GM18870 (cell line): ENCODE results near the gene PIRT.
"Not testable (repeated sequence)": the region's sequence is repeated elsewhere in the genome, so short reads cannot be mapped to it uniquely, and the experiment has no call there.

Source experiments
- ATAC-seq: cut with Tn5 transposase; IDR thresholded peaks from one replicate; pipeline ENCODE4 v1.9.1; 2021; ENCODE audit warnings: moderate library complexity; ENCODE audit not compliant: unreplicated experiment

The PIRT gene

DNA sequence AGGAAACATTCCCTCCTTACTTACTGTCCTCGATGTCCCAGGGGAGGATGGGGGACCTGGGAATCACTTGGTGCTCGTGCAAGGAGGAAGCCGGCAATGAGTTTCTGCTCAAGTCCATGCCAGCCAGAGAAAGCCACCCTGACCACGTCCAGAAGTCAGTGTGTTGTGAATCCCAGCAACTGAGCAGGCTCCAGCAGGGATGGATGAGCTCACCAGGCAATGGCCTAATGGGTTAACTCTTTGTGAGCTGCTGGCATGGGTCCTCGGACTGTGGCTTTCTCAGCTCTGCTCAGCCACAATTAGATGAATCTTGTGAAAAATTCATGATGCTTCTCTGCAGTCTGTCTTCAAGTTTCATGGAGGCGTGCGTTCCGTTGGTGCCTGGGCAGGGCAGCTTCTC is at the start of gene PIRT:
TSS of gene PIRT (minus strand) at position 167 of the 400 bp plus-strand sequence. CDS start 12,442 bp downstream, outside the sequence.
- no peak for ATAC-seq

- ATAC-seq, result no peak
These were observed 44.1 kb upstream of the PIRT start for GRCh38 chr17:10881959-10882358.

GRCh38 chr17:10879190-10879836 is 41.4 kb upstream of the PIRT start:
- ATAC-seq, result no peak

DNA sequence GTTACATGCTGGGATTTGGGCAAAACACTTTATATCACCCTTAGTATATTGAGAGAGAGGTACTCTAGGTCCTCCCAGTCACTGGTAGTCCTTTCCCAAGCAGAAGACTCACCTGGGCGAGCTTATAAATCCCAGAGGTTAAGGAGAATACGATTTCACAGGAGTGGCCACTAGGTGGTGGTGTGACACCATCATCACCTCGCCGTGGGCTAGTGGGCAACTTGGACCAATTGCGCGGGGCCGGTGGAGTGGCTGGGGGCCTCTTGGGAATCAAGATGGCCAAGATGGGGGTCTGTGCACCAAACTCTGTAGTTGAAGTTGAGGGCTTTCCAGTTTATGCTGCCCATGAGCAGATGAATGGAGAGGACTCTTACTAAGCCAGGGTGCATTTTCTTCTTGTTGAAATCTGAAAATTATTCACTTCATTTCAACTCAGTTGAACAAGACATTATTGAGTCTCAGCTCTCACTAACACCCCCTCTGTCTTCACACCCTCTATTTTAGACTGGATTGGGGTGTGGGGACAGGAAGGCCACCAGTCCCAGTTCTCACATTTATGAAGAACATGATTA is 38.2 kb upstream of the PIRT start:
- ATAC-seq, result no peak

- ATAC-seq, result no peak
These were observed 37.6 kb upstream of the PIRT start for GRCh38 chr17:10875430-10875851.

- no peak for ATAC-seq
These were observed 34.0 kb upstream of the PIRT start for GRCh38 chr17:10871914-10872313.

DNA sequence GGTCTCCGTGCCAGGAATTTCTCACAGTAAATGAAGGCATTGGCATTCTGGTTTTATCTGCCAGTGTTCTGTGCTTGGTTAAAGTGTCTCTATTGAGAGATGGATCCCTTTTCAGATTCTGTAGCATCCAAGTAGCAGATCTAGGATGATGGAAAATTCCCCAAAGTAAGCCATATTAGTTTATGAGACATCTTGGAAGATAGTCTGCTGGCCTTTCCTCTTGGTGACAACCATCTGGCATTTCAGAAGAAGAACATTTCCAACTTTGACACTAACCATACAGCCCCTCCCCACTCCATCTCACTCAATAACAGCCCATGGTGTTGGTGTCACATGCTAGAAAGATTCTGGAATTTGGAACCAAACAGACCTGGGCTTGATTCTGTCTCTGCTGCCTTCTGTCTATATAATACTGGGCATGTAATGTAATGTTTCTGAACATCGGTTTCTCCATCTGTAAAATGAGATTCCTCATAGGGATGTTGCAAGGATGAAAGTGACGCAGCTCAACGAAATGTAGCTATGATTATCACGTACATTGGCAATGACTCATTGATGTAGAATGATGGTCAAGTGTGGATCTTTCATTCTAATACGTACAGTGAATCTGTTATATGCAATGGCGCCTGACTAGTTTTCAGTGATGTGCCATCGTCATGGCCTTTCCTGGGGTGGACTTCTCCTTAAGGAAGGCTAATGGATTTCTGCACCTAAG is 32.6 kb upstream of the PIRT start:
- no peak for ATAC-seq

GRCh38 chr17:10868744-10869143 is 30.9 kb upstream of the PIRT start:
- not testable (repeated sequence) for ATAC-seq

DNA sequence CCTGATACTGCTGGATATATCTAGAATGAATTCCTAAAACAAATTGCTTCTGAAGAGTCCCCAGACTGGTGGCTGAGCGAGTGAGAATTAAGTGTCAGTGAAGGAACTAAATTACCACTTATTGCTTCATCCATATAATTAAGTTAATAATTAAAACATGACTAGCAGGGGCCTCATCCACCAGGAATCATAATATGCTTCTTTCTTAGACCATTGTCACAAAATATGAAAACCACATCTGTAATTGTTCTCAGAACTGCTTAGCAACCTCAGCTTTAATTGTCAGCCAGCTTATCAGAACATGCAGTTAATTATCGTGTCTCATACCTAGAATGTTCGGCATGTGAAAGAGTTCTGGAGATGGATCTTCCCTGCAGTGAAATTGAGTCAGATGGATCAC is 21.2 kb upstream of the PIRT start:
- ATAC-seq, result no peak

- no peak for ATAC-seq
These were observed 20.1 kb upstream of the PIRT start for GRCh38 chr17:10857976-10858375.

DNA sequence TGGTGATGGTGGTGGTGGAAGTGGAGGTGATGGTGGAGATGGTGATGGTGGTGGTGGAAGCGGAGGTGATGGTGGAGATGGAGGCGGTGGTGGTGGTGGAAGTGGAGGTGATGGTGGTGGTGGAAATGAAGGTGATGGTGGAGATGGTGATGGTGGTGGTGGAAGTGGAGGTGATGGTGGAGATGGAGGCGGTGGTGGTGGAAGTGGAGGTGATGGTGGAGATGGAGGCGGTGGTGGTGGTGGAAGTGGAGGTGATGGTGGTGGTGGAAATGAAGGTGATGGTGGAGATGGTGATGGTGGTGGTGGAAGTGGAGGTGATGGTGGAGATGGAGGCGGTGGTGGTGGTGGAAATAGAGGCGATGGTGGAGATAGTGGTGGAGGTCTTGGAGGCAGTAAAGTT is 8.7 kb upstream of the PIRT start:
- ATAC-seq, result not testable (repeated sequence)

- ATAC-seq, result no peak
These were observed 7.5 kb upstream of the PIRT start for GRCh38 chr17:10845388-10845751.

DNA sequence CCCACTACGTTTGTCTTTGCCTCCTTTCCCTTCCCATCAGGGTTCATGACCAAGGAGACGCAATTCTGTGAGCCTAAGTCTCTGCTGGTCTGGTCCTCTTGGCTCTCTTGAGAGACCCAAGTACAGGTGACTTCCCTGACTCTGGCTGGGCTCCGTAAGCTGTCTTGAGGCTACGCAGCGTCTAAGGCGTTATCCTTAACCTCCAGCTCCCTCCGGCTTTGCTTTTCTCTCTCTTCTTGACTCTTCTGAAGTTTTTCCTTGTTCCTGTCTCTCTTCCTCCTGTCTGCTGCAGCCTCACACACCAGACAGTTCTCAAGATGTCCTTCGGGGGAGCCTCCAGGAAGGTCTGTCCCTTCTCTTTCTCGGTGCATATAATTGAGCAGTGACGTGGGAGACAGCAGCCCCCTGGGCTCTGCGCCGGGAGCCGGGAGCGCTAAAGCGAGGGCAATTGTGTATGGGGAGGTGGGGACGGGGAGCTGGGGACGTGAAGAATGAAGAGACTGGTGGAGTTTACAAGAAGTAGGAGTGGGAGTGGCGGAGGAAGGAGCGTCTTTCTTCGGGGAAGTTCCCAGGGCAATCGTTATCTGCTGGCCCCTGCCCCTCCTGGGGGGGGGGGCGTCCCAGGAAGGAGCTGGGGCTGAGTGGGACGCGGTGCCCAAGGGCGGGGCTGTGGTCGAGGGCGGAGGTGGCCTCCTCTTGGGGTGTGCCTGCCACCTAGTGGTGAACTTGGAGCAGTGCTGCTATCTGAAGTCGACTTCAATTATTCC is 6.9 kb upstream of the PIRT start:
- no peak for ATAC-seq

- ATAC-seq, result no peak
These were observed 5.9 kb upstream of the PIRT start for GRCh38 chr17:10843811-10844210.

DNA sequence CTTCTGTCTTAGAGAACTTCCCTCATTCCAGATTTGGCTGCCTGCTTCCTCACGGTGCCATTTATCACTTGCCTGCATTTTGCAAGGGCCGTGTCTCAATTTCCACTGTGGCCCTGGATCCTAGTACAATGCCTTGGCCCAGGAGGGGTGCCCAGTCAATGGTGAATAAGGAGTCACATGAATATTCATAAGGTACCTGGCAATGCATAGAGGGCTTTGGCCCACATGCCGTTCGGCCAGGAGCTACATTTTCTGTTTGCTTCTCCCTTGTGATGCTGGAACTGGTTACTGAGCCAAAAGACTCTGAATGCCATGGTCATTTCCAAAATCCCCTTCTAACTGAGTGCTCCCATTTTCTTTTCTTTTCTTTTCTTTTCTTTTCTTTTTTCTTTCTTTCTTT is 4.8 kb upstream of the PIRT start:
- no peak for ATAC-seq

DNA sequence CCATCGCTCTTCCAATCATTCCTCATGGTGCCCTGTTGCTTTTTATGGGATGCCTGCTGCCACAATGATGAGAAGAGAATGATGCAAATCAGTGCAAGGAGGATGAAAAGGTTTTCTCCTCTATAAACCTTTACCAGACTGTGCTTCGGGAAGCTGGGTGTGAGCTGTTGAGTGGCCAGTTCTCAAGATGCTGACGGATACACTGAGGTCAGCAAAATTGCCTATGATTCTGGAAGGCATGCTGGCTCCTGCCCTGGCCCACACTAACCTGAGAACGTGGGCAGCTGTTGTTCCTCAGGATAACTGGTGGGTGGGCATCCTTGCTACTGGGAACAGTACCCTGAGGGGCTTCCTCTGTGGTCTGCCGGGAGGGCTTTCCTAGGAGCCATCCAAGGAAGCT is 795 bp upstream of the PIRT start:
- no peak for ATAC-seq

GRCh38 chr17:10836966-10837590 is 809 bp downstream of the PIRT start:
- no peak for ATAC-seq

DNA sequence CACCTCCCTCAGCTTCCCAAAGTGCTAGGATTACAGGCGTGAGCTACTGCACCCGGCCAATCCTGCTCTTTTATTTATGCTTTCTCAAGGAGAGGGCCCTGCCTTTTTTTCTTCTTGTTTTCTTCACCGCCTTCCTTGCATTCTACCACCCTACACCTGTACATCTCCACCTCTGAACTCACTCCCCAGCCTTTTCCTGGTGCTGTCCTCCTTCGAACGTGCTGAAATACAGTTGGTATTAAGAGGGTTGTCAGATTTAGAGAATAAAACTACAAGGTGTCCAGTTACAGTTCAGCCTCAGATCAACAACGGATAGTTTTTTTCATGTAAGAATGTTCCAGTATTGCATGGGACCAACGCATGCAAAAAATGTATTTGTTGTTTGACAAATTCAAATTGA is 1.7 kb downstream of the PIRT start:
- no peak for ATAC-seq

DNA sequence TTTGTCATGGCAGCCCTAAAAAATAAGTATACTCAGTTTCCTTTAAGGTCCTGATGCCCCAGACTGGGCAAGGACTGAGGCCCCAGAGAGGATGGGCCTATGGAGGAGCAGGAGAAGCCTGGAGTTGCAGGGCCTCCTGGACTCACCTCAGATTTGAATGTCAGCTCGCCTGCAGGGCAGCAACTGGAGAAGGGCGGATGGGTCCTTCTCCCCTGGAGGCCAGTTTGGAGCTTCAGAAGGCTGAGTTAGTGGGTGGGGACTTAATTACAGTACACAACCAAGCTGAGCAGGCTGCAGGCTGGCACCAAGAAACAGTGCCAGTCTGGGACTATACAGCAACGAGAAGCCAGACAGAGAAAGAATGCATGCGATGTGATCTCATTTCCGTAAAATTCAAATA is 6.2 kb downstream of the PIRT start:
- ATAC-seq, result no peak

DNA sequence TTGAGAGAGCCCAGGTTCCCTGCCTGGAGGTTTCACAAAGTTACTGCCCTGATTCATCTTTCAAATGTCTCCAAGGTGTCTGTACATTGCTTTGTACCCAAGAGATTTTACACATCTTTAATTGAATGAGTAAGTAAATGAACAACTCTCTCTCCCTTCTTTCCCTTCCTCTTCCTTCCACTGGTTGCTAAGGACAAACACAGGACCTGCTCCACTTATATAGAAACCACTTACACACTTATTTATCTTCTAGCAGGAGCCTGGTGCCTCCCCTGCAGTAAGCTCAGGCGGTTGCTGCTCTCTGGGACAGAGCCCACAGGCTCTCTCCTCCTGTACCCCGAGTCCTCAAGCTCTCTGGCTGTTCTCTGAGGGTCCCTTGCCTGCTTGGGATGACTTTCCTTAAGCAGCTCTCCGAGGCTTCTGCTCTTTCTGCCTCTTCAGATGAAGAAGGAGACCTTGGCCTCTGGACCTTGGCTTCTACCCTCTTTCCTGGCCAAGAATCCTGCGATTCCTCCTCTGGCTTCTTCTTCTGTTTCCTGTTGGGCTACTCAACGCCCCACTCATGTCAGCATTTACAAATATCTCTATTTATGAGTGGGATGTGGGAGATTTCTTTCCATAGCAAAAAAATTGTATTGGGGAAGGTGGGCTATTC is 9.9 kb downstream of the PIRT start:
- ATAC-seq, result no peak

DNA sequence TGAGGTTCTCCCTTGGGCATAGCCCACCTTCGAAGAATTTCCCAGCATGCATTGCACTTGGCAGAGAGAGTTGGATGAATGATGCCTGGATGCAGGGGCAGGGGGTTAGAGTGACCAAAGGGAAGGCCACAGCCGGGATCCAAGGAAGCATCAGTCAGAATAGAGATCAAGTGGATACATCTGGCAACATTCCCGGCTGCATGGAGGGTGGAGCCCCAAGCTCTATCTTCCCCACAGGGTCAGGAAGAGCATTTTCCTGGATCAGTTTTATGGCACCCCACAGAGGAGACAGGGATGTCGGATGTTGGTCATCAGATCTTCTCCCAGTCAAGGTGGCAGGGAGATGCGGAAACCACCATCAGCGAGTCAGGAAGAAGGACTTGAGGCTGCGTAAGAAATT is 13.0 kb downstream of the PIRT start:
- no peak for ATAC-seq
